HEK293 (cell line): ENCODE data around the gene ZNF451.

Source experiments
- CTCF ChIA-PET: fragments of 350-600 bp; formaldehyde crosslinking; extraction: SDS; loops from one replicate; lab custom pipeline; 2021; ENCODE audit warnings: antibody characterized with exemption; lab: Yijun Ruan, JAX
- POLR2A ChIA-PET: fragments of 300-600 bp; formaldehyde crosslinking; extraction: SDS; loops from one replicate; lab custom pipeline; 2020; ENCODE audit warnings: antibody characterized with exemption, inconsistent platforms; lab: Yijun Ruan, JAX
- H3K27ac ChIP-seq: fragments of 200-500 bp; sonication (Bioruptor generic); 2 replicates; pipeline ENCODE4 v1.5.1; 2014; ENCODE audit warnings: low read depth, low read length, control low read depth, inconsistent platforms; ENCODE audit errors: extremely low read depth
- H3K36me3 ChIP-seq, 2 experiments: fragments of 200-500 bp in 1 of 2; sonication (Bioruptor generic) in 1 of 2; 1 replicate in 1 of 2; 2 replicates in 1 of 2; pipeline ENCODE4 v1.5.1; 2014 to 2017; ENCODE audit warnings: inconsistent platforms in 2 of 2, low read length in 2 of 2; ENCODE audit not compliant: control insufficient read depth in 2 of 2, insufficient read depth in 1 of 2
- H3K4me1 ChIP-seq: fragments of 200-500 bp; sonication (Bioruptor generic); 2 replicates; pipeline ENCODE4 v1.5.1; 2014; ENCODE audit warnings: mild to moderate bottlenecking, low read length, inconsistent platforms; ENCODE audit not compliant: control insufficient read depth, insufficient read depth
- H3K4me3 ChIP-seq: 2 replicates; pipeline ENCODE4 v1.5.1; 2011; ENCODE audit warnings: low read depth, mild to moderate bottlenecking, control low read depth, low read length, moderate library complexity
- H3K9me3 ChIP-seq: fragments of 200-500 bp; sonication (Bioruptor generic); 2 replicates; pipeline ENCODE4 v1.5.1; 2014; ENCODE audit warnings: low read depth, low read length, inconsistent platforms; ENCODE audit not compliant: control insufficient read depth, insufficient read depth
- GLI2 ChIP-seq: fragments of 450-650 bp; formaldehyde crosslinking; IDR thresholded peaks from 2 replicates; pipeline ENCODE4; 2017; ENCODE audit warnings: missing biosample characterization, missing genetic modification characterization, low read depth, borderline replicate concordance
- IKZF3 ChIP-seq: fragments of 450-650 bp; IDR thresholded peaks from 2 replicates; pipeline ENCODE4 v1.5.0; 2018; ENCODE audit warnings: missing biosample characterization, mild to moderate bottlenecking, missing genetic modification characterization, moderate library complexity
- KLF16 ChIP-seq: fragments of 450-650 bp; formaldehyde crosslinking; IDR thresholded peaks from 2 replicates; pipeline ENCODE4 v1.5.1; 2017; ENCODE audit warnings: missing biosample characterization, missing genetic modification characterization
- RBAK ChIP-seq: fragments of 450-650 bp; formaldehyde crosslinking; IDR thresholded peaks from 2 replicates; pipeline ENCODE4 v1.5.1; 2016; ENCODE audit warnings: missing biosample characterization, missing genetic modification characterization
- SALL2 ChIP-seq: fragments of 450-650 bp; formaldehyde crosslinking; IDR thresholded peaks from 2 replicates; pipeline ENCODE4 v1.5.0; 2017; ENCODE audit warnings: missing biosample characterization, mild to moderate bottlenecking, missing genetic modification characterization, borderline replicate concordance
- ZEB2 ChIP-seq: fragments of 450-650 bp; formaldehyde crosslinking; IDR thresholded peaks from 2 replicates; pipeline ENCODE4 v1.5.1; 2016; ENCODE audit warnings: missing biosample characterization, missing genetic modification characterization
- ZFHX2 ChIP-seq: fragments of 450-650 bp; formaldehyde crosslinking; conservative IDR thresholded peaks from 2 replicates; pipeline ENCODE4 v1.5.1; 2016; ENCODE audit warnings: missing biosample characterization, missing genetic modification characterization
- ZNF10 ChIP-seq: fragments of 450-650 bp; formaldehyde crosslinking; IDR thresholded peaks from 2 replicates; pipeline ENCODE4 v1.5.1; 2017; ENCODE audit warnings: missing biosample characterization, missing genetic modification characterization
- ZNF121 ChIP-seq: fragments of 450-650 bp; formaldehyde crosslinking; IDR thresholded peaks from 2 replicates; pipeline ENCODE4 v1.5.1; 2016; ENCODE audit warnings: missing biosample characterization, missing genetic modification characterization
- ZNF138 ChIP-seq: fragments of 450-650 bp; formaldehyde crosslinking; IDR thresholded peaks from 2 replicates; pipeline ENCODE4 v1.5.1; 2016; ENCODE audit warnings: missing biosample characterization, missing genetic modification characterization, borderline replicate concordance
- ZNF280C ChIP-seq: fragments of 450-650 bp; formaldehyde crosslinking; IDR thresholded peaks from 2 replicates; pipeline ENCODE4 v1.5.1; 2016; ENCODE audit warnings: missing biosample characterization, missing genetic modification characterization
- ZNF473 ChIP-seq: fragments of 450-650 bp; formaldehyde crosslinking; IDR thresholded peaks from 2 replicates; pipeline ENCODE4 v1.5.1; 2017; ENCODE audit warnings: missing biosample characterization, missing genetic modification characterization
- ZNF488 ChIP-seq: fragments of 450-650 bp; formaldehyde crosslinking; IDR thresholded peaks from 2 replicates; pipeline ENCODE4 v1.5.1; 2016; ENCODE audit warnings: missing biosample characterization, missing genetic modification characterization
- ZNF558 ChIP-seq: fragments of 450-650 bp; formaldehyde crosslinking; IDR thresholded peaks from 2 replicates; pipeline ENCODE4 v1.5.1; 2016; ENCODE audit warnings: missing biosample characterization, missing genetic modification characterization
- ZNF623 ChIP-seq: fragments of 450-650 bp; formaldehyde crosslinking; IDR thresholded peaks from 2 replicates; pipeline ENCODE4 v1.5.1; 2016; ENCODE audit warnings: missing biosample characterization, missing genetic modification characterization
- ZNF626 ChIP-seq: fragments of 450-650 bp; sonication (Bioruptor Pico); formaldehyde crosslinking; IDR thresholded peaks from 2 replicates; pipeline ENCODE4 v1.5.1; 2018; ENCODE audit warnings: missing biosample characterization, missing genetic modification characterization, inconsistent platforms
- ZNF791 ChIP-seq: fragments of 450-650 bp; formaldehyde crosslinking; IDR thresholded peaks from 2 replicates; pipeline ENCODE4 v1.5.1; 2016; ENCODE audit warnings: missing biosample characterization, missing genetic modification characterization
- TF ChIP-seq, protein P1 (sequence below): fragments of 450-650 bp; IDR thresholded peaks from 2 replicates; pipeline ENCODE4 v1.5.1; 2018; ENCODE audit warnings: missing biosample characterization, missing genetic modification characterization
- TF ChIP-seq, protein P2 (sequence below): fragments of 450-650 bp; formaldehyde crosslinking; conservative IDR thresholded peaks from 2 replicates; pipeline ENCODE4 v1.5.1; 2016; ENCODE audit warnings: low read depth, missing biosample characterization, missing genetic modification characterization
- TF ChIP-seq, protein P3 (sequence below): fragments of 450-650 bp; formaldehyde crosslinking; IDR thresholded peaks from 2 replicates; pipeline ENCODE4 v1.5.1; 2016; ENCODE audit warnings: missing biosample characterization, missing genetic modification characterization

Gene ZNF451

DNA sequence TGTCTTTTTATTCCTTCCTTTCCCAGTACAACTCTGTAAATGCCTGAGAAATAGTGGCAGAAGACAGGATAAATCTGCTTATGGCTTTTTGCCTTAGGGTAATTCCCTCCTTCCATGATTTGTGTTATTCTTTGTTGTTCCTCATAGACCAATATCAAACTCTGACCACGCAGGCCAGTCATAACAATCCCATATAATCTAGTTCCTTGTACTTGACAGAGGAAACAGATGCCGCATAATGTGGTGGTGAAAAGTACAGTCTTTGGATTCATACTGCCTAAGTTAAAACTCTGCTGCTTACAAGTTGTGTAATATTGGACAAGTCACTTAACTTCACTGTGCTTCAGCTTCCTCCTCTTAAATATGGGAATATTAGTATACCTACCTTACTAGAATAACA lies 74.0 kb downstream of the ZNF451 start (continued):
- TF ChIP-seq ZNF473 (tag by site-specific recombination) = no peak
- no peak for TF ChIP-seq RBAK (tag by site-specific recombination)
- no peak for TF ChIP-seq ZFHX2 (tag by site-specific recombination)
- no peak for TF ChIP-seq ZNF623 (tag by site-specific recombination)
- no peak for TF ChIP-seq ZNF280C (tag by site-specific recombination)
- TF ChIP-seq ZNF138 (tag by site-specific recombination) = no peak
- no peak for TF ChIP-seq ZNF121
- TF ChIP-seq ZNF626 (tag by site-specific recombination) = no peak

- Histone ChIP-seq H3K4me1 (no peaks in the 10 kb centered on the region), H3K36me3 (peaks cover 8 to 9% of the 10 kb centered on the region in 2 experiments), H3K27ac (no peak overlapping the region), H3K9me3 (no peaks in the 10 kb centered on the region), H3K4me3 (no peak overlapping the region)
- POLR2A ChIA-PET = no interaction called here
- CTCF ChIA-PET = no interaction called here
- TF ChIP-seq ZNF488 (tag by site-specific recombination) (no peak), ZNF558 (peak; percentile 100)
- TF ChIP-seq, protein P1, sequence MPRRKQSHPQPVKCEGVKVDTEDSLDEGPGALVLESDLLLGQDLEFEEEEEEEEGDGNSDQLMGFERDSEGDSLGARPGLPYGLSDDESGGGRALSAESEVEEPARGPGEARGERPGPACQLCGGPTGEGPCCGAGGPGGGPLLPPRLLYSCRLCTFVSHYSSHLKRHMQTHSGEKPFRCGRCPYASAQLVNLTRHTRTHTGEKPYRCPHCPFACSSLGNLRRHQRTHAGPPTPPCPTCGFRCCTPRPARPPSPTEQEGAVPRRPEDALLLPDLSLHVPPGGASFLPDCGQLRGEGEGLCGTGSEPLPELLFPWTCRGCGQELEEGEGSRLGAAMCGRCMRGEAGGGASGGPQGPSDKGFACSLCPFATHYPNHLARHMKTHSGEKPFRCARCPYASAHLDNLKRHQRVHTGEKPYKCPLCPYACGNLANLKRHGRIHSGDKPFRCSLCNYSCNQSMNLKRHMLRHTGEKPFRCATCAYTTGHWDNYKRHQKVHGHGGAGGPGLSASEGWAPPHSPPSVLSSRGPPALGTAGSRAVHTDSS = no peak
Observed at GRCh38 chr6:57165080-57165479, 75.1 kb downstream of the ZNF451 start.

DNA sequence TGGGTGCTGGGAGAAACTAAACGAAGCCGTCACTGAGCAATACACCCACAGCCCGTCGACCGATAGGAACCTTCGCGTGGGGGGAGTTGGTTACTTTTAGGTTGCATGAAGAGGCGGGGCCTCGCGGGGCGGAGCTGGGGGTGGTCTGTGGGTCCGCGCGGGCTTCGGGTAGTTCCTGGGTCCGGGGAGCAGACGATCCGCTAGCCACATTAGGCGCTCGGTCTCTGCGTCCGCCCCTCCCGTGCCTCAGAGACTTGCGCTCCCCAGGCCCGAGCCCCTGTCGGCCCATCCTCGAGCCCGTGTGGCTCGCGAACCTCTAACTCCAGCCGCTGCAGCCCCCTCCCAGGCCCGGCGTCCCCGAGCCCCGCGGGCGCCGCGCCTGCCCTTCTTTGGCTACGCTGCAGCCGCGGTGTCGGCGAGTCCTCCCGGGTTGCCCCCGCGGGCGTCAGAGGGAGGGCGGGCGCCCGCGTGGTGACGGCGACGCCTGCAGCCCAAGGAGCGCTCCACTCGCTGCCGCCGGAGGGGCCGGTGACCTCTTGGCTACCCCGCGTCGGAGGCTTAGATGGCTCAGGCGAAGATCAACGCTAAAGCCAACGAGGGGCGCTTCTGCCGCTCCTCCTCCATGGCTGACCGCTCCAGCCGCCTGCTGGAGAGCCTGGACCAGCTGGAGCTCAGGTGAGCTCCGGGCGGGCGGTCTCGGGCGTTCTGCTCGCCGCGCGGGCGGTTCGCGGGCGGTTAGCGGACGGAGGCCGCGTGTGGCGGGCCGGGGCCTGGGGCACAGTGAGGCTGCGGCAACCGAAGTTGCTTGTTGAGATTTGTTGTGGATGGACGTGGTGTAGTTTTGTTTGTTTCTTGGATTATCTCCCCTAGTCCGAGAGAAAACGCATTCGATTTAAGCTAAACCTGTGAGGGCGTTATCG lies 82.4 kb downstream of the ZNF451 start, which contains the start of gene BAG2:
TSS of gene BAG2 (plus strand) at position 191 of the 920 bp plus-strand sequence. CDS start at position 563, 372 bp downstream.
- POLR2A ChIA-PET = interaction anchor here (0.6 to 2.3 kb wide), 12 partner anchors 10 to 630 kb away, joined by 3 to 15 read pairs (median 4); partner anchors contain the start of gene RAB23
- Histone ChIP-seq H3K27ac (peak within 1 kb of the TSS; percentile 92), H3K4me1 (peaks cover 14% of the 10 kb centered on the region; the same call in 1 of the 2 replicates), H3K4me3 (peak within 1 kb of the TSS; percentile 65), H3K36me3 (peaks cover under 1 to 5% of the 10 kb centered on the region in 2 experiments; a peak in 2 of 3 replicates), H3K9me3 (no peaks in the 10 kb centered on the region)
- CTCF ChIA-PET = interaction anchor here (0.6 to 2.1 kb wide), 7 partner anchors 47 to 517 kb away, joined by 3 to 8 read pairs (median 3); partner anchors contain the start of gene PRIM2
- TF ChIP-seq ZNF10 (tag by site-specific recombination) = peak; percentile 28; the same call in 1 of the 2 replicates
- peak; percentile 67 for TF ChIP-seq ZEB2 (tag by site-specific recombination)
- no peak for TF ChIP-seq SALL2
- TF ChIP-seq GLI2 (tag by site-specific recombination) = no peak
- no peak for TF ChIP-seq IKZF3 (tag by site-specific recombination)
- TF ChIP-seq, protein P2, sequence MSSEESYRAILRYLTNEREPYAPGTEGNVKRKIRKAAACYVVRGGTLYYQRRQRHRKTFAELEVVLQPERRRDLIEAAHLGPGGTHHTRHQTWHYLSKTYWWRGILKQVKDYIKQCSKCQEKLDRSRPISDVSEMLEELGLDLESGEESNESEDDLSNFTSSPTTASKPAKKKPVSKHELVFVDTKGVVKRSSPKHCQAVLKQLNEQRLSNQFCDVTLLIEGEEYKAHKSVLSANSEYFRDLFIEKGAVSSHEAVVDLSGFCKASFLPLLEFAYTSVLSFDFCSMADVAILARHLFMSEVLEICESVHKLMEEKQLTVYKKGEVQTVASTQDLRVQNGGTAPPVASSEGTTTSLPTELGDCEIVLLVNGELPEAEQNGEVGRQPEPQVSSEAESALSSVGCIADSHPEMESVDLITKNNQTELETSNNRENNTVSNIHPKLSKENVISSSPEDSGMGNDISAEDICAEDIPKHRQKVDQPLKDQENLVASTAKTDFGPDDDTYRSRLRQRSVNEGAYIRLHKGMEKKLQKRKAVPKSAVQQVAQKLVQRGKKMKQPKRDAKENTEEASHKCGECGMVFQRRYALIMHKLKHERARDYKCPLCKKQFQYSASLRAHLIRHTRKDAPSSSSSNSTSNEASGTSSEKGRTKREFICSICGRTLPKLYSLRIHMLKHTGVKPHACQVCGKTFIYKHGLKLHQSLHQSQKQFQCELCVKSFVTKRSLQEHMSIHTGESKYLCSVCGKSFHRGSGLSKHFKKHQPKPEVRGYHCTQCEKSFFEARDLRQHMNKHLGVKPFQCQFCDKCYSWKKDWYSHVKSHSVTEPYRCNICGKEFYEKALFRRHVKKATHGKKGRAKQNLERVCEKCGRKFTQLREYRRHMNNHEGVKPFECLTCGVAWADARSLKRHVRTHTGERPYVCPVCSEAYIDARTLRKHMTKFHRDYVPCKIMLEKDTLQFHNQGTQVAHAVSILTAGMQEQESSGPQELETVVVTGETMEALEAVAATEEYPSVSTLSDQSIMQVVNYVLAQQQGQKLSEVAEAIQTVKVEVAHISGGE = peak; percentile 48; the same call in 1 of the 2 replicates
- TF ChIP-seq ZNF791 (tag by site-specific recombination) = no peak
- 0 out of 2 replicates have a peak, but pooled peaks have one; percentile 50 for TF ChIP-seq KLF16 (tag by site-specific recombination)
- TF ChIP-seq, protein P3, sequence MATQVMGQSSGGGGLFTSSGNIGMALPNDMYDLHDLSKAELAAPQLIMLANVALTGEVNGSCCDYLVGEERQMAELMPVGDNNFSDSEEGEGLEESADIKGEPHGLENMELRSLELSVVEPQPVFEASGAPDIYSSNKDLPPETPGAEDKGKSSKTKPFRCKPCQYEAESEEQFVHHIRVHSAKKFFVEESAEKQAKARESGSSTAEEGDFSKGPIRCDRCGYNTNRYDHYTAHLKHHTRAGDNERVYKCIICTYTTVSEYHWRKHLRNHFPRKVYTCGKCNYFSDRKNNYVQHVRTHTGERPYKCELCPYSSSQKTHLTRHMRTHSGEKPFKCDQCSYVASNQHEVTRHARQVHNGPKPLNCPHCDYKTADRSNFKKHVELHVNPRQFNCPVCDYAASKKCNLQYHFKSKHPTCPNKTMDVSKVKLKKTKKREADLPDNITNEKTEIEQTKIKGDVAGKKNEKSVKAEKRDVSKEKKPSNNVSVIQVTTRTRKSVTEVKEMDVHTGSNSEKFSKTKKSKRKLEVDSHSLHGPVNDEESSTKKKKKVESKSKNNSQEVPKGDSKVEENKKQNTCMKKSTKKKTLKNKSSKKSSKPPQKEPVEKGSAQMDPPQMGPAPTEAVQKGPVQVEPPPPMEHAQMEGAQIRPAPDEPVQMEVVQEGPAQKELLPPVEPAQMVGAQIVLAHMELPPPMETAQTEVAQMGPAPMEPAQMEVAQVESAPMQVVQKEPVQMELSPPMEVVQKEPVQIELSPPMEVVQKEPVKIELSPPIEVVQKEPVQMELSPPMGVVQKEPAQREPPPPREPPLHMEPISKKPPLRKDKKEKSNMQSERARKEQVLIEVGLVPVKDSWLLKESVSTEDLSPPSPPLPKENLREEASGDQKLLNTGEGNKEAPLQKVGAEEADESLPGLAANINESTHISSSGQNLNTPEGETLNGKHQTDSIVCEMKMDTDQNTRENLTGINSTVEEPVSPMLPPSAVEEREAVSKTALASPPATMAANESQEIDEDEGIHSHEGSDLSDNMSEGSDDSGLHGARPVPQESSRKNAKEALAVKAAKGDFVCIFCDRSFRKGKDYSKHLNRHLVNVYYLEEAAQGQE (tag by site-specific recombination) = peak; percentile 19; the same call in 1 of the 2 replicates
